ENCODE measurements around the gene GIPC2. TPM values are rescaled to one million over a fixed set of nuclear protein-coding genes. Genes with fewer than 3 reads are reported as not detected.

Gene GIPC2
- total and polyA plus RNA-seq, 2 of the 4 experiments (the other 2 are of a cell fraction): 0.07 to 0.18 TPM

GRCh38 chr1:78177708-78178270 is 132.0 kb downstream of the GIPC2 start:
- Histone ChIP-seq H2BK120ac (ENCODE audit: low read depth, low read length) (no peak overlapping the region), H2AK5ac (ENCODE audit: low read depth, low read length) (no peak overlapping the region), H2BK20ac (ENCODE audit: low read depth, low read length) (no peak overlapping the region), H3K4me2 (ENCODE audit: low read depth, low read length) (no peak overlapping the region), H3K4me1 (ENCODE audit: control insufficient read depth, insufficient read depth, low read length) (0 out of 2 replicates have a peak, but pooled peaks cover 2% of the 10 kb centered on the region), H3K9me1 (ENCODE audit: insufficient read depth, low read length) (no peaks in the 10 kb centered on the region), H4K8ac (ENCODE audit: low read depth in 2 of 2, low read length in 2 of 2) (no peak overlapping the region), H3K4ac (ENCODE audit: low read depth, low read length) (no peak overlapping the region), H3K18ac (ENCODE audit: low read depth, low read length) (no peak overlapping the region), H3K4me3 (ENCODE audit: insufficient read depth, low read depth, low read length) (no peak overlapping the region), H3K36me3 (ENCODE audit: control insufficient read depth, insufficient read depth, low read length) (no peaks in the 10 kb centered on the region), H4K20me1 (ENCODE audit: insufficient read depth, low read length) (no peaks in the 10 kb centered on the region), H4K91ac (ENCODE audit: insufficient read depth, low read depth, low read length) (no peak overlapping the region), H3K14ac (replicated peaks; ENCODE audit: low read depth, low read length) (no peak overlapping the region), H3K27ac (ENCODE audit: insufficient read depth, low read length) (no peak overlapping the region), H2BK5ac (ENCODE audit: low read depth, low read length, poor library complexity, severe bottlenecking) (no peak overlapping the region), H4K5ac (ENCODE audit: low read depth, low read length) (no peak overlapping the region), H3K27me3 (ENCODE audit: control insufficient read depth, insufficient read depth, low read length) (no peaks in the 10 kb centered on the region), H2BK15ac (ENCODE audit: low read depth, low read length) (no peak overlapping the region), H3K9ac (ENCODE audit: low read depth, low read length) (no peak overlapping the region), H3K9me3 (ENCODE audit: control insufficient read depth, insufficient read depth, low read length) (no peaks in the 10 kb centered on the region), H3K56ac (ENCODE audit: extremely low read depth, insufficient read depth, low read length) (no peak overlapping the region), H3K23ac (ENCODE audit: low read depth, low read length) (no peak overlapping the region), H2AK9ac (replicated peaks; ENCODE audit: low read depth, low read length, poor library complexity) (no peak overlapping the region), H3K79me1 (ENCODE audit: low read depth in 1 of 2, low read length in 2 of 2) (no peaks in the 10 kb centered on the region), H2AFZ (replicated peaks; ENCODE audit: low read length, poor library complexity) (no peak overlapping the region)
- POLR2A ChIA-PET (ENCODE audit: unreplicated experiment): no interaction called here
- CTCF ChIA-PET: no interaction called here
- dilution Hi-C loops (cut with HindIII; ENCODE audit: low sequenced_read_pairs, unreplicated experiment): no loop called here
- intact Hi-C loops (cut with micrococcal nuclease): no loop called here
- BruUV-seq (replicated peaks): no TSS peak
- WGBS, 2 experiments (ENCODE audit: extremely low coverage in 2 of 2, insufficient read length in 1 of 2): 40% methylated on average over 1 of the region's 3 CpGs; no CpG with 5 or more reads in 1 of the 2 experiments
- DNase-seq (no peak), ATAC-seq (ENCODE audit: low read depth) (no peak)
- no peak for TF ChIP-seq NFE2L2 (IDR thresholded peaks at IDR 0.05; ENCODE audit: low read depth, low read length)
- no peak for TF ChIP-seq MAFK (IDR thresholded peaks at IDR 0.05; ENCODE audit: low read depth, low read length)
- TF ChIP-seq CHD1 (IDR thresholded peaks at IDR 0.05; ENCODE audit: low read depth, low read length): no peak
- no peak for TF ChIP-seq SMC3 (IDR thresholded peaks at IDR 0.05; ENCODE audit: low read depth, low read length)
- no peak for TF ChIP-seq CEBPB (IDR thresholded peaks at IDR 0.05; ENCODE audit: low read depth, low read length)
- no peak for TF ChIP-seq FOS (IDR thresholded peaks at IDR 0.05; ENCODE audit: low read depth, low read length)
- no peak for TF ChIP-seq USF2 (IDR thresholded peaks at IDR 0.05; ENCODE audit: low read depth, low read length)
- no peak for TF ChIP-seq MXI1 (IDR thresholded peaks at IDR 0.05; ENCODE audit: borderline replicate concordance, low read depth, low read length)
- TF ChIP-seq BHLHE40 (IDR thresholded peaks at IDR 0.05; ENCODE audit: low read depth, low read length): no peak
- TF ChIP-seq MAZ (IDR thresholded peaks at IDR 0.05; ENCODE audit: borderline replicate concordance, low read depth, low read length): no peak
- in situ Hi-C loops (cut with MboI; ENCODE audit: low sequenced_read_pairs): no loop called here

Measured in IMR-90 (cell line).